NCI-H526 treated with DMSO at 0.1 percent for 48 hours (cell line): ENCODE results near the gene CISD2.
"Not testable (repeated sequence)": the region's sequence is repeated elsewhere in the genome, so short reads cannot be mapped to it uniquely, and the experiment has no call there.

Source experiments
- DNase-seq: peaks from one replicate; lab custom pipeline; 2025; lab: John Stamatoyannopoulos, UW

The CISD2 gene

GRCh38 chr4:102919697-102920096 lies 50.9 kb downstream of the CISD2 start:
- not testable (repeated sequence) for DNase-seq

GRCh38 chr4:102935716-102936115 lies 66.9 kb downstream of the CISD2 start:
- no peak for DNase-seq

- DNase-seq = not testable (repeated sequence)
These were observed 69.3 kb downstream of the CISD2 start for GRCh38 chr4:102938063-102938462.
